GM06990 (cell line): Measurements from ENCODE around the gene BCAS4.

Source experiments
- DNase-seq: peaks from one replicate; pipeline ENCODE4 v3.0.0-alpha.2; 2011; ENCODE audit not compliant: insufficient read length; ENCODE audit errors: extremely low read depth
- H3K27me3 ChIP-seq: replicated peaks from 2 replicates; pipeline ENCODE4 v1.6.0; 2011; ENCODE audit warnings: low read length; ENCODE audit not compliant: control insufficient read depth, insufficient read depth
- H3K36me3 ChIP-seq: 2 replicates; pipeline ENCODE4 v1.5.1; 2011; ENCODE audit warnings: low read length; ENCODE audit not compliant: control insufficient read depth, insufficient read depth
- H3K4me3 ChIP-seq: replicated peaks from 2 replicates; pipeline ENCODE4 v1.5.1; 2011; ENCODE audit warnings: low read depth, mild to moderate bottlenecking, control low read depth, low read length
- TF ChIP-seq, protein P1 (sequence below): IDR thresholded peaks from 2 replicates; pipeline ENCODE4 v1.5.1; 2011; ENCODE audit warnings: low read length, control low read depth, mild to moderate bottlenecking, inconsistent platforms; ENCODE audit not compliant: insufficient read depth, poor library complexity, severe bottlenecking

Gene BCAS4

GRCh38 chr20:50844430-50845100 lies 49.7 kb downstream of the BCAS4 start:
- Histone ChIP-seq H3K36me3 (peaks cover 15% of the 10 kb centered on the region), H3K27me3 (no peaks in the 10 kb centered on the region), H3K4me3 (no peak overlapping the region)
- TF ChIP-seq, protein P1, sequence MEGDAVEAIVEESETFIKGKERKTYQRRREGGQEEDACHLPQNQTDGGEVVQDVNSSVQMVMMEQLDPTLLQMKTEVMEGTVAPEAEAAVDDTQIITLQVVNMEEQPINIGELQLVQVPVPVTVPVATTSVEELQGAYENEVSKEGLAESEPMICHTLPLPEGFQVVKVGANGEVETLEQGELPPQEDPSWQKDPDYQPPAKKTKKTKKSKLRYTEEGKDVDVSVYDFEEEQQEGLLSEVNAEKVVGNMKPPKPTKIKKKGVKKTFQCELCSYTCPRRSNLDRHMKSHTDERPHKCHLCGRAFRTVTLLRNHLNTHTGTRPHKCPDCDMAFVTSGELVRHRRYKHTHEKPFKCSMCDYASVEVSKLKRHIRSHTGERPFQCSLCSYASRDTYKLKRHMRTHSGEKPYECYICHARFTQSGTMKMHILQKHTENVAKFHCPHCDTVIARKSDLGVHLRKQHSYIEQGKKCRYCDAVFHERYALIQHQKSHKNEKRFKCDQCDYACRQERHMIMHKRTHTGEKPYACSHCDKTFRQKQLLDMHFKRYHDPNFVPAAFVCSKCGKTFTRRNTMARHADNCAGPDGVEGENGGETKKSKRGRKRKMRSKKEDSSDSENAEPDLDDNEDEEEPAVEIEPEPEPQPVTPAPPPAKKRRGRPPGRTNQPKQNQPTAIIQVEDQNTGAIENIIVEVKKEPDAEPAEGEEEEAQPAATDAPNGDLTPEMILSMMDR: no peak
- peak; percentile 85 for DNase-seq

DNA sequence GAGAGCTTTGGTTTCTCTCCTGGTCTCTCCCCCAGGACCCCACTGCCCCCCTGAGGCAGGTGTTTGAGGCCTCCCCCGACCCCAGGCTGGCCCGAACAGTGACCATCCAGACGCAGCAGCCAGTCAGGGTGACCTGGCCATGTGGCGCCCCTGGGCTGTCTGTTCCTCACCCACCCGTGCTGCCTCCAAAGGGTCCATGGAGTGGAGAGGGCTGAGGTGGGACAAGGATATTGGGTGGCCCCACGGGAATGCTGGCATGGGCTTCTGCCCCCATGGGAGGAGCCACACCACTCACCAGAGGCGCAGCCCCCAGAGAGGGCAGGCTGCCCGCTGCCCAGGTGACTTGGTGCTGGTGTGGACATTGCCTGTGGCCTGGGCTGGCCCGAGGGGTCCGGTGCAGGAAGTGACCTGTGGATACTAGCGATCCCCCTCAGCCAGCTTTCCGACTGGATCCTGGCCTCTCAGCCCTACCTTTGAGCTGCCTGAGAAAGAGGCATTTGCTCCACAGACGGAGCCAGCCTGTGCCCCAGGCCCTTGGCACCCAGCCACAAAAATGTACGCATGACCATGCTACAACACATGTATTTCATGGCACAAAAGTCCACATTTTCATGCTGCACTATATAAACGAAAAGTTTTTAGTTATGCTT lies 50.8 kb downstream of the BCAS4 start:
- Histone ChIP-seq H3K4me3 (no peak overlapping the region), H3K27me3 (no peaks in the 10 kb centered on the region), H3K36me3 (peaks cover 16% of the 10 kb centered on the region)
- no peak for DNase-seq
- TF ChIP-seq, protein P1: no peak

DNA sequence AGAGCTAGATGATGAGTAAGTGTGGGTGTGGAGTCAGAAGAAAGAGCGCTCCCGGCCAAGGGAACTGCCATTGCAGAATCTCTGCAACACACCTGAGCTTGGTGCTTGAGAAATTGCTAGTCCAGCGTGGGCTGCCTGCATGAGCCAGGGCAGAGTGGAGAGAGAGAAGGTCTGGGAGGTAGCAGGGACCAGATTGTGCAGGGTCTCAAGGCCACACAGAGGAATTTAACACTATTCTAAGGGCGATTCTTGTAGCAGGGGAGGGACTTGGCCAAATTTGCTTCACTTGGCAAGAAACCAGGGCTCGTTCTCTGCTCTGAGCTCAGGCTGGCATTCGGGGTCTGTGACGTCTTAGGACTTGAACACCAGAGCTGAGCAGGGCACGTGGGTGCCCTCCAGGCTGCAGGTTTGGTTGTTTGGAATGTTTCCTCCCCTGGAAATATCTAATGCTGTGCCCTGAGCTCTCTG lies 53.5 kb downstream of the BCAS4 start:
- TF ChIP-seq, protein P1: no peak
- Histone ChIP-seq H3K27me3 (no peaks in the 10 kb centered on the region), H3K36me3 (peaks cover 16% of the 10 kb centered on the region), H3K4me3 (no peak overlapping the region)
- no peak for DNase-seq

DNA sequence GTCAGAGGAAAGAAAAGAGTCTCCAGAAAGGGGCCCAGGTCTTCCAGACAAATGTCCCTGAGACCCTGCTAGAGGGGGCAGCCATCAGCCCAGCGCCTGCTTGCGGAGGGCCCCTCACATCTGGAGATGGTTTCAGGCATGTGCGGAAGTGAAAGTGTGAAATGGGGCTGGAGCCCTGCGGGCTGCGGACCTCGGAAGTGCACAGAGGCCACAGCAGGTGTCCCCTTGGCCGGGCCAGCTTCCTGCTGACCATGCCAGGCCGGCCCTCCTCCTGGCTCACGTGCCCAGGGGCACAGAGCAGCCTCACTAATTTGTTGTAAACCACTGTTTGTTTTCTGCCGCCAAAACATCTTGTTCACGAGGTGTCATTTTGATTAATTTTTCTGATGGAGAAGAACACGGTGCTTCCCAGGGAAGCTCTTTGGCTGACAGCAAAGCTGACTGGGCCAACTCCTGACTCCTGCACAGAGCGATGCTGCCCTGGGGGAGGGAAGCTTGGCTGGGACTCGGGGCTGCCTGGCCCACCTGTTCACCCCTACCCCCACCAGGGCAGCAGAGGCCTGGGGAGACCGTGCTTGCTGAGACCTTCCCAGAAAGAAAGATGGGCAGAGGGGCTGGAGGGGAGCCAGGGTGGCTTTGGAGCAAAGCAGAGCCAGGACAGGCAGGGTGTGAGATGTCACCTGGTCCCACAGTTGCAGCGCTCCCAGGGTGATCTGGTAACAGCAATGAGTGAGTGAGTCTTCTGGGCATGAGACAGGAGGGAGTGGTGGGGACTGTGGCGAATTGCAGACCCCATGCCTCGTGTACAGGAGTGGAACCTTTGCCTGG lies 54.2 kb downstream of the BCAS4 start:
- DNase-seq: no peak
- Histone ChIP-seq H3K27me3 (no peaks in the 10 kb centered on the region), H3K36me3 (peaks cover 16% of the 10 kb centered on the region), H3K4me3 (no peak overlapping the region)
- TF ChIP-seq, protein P1: no peak

DNA sequence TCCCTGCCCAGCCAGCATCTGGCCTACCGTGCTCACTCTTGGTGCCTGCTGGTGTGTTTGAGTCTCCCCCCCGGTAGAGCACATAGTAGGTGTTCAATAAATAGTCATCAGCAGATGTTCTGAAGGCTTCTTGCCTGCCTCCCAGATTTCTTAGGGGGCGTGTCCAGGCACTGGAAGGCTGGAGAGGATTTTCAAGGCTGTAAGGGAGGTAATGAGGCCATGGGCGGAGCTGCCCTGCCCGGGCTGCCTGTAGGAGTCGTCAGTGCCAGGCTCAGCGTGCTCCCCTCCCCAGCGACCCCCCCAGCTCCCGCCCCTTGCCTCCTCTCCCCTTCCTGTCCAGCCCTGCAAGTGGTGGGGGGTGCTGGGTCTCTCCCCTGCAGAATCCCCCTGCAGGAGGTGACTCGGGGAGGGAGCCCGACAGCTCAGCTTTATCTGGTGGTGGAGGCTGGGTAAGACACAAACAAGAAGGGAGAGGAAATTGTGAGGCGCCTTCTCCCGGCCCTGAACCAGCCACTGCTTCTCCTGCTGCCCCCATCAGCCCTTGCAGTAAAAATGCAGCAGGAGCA lies 55.9 kb downstream of the BCAS4 start:
- H3K4me3 ChIP-seq: no peak overlapping the region

More for the DNA sequence above, 55.9 kb downstream of the BCAS4 start:
- Histone ChIP-seq H3K36me3 (peaks cover 23% of the 10 kb centered on the region), H3K27me3 (no peaks in the 10 kb centered on the region)
- TF ChIP-seq, protein P1: no peak
- no peak for DNase-seq
